DOHH2 (cell line): Measurements from ENCODE around the gene CDH4.

Experiments used
- H3F3A ChIP-seq: fragments of 200-600 bp; sonication (generic), shearing (Covaris generic); 2 replicates; pipeline ENCODE4 v1.6.0; 2016; ENCODE audit warnings: antibody characterized with exemption, mild to moderate bottlenecking; ENCODE audit not compliant: control insufficient read depth, insufficient read depth
- H3K27ac ChIP-seq: fragments of 200-600 bp; sonication (generic); 2 replicates; pipeline ENCODE4 v1.5.1; 2014; ENCODE audit warnings: low read depth, mild to moderate bottlenecking, low read length, moderate library complexity
- H3K27me3 ChIP-seq: fragments of 200-600 bp; sonication (generic); 2 replicates; pipeline ENCODE4 v1.6.1; 2014; ENCODE audit warnings: mild to moderate bottlenecking, low read length, mixed read lengths; ENCODE audit not compliant: control insufficient read depth
- H3K36me3 ChIP-seq: fragments of 200-600 bp; sonication (generic); 2 replicates; pipeline ENCODE4 v1.6.1; 2014; ENCODE audit warnings: mild to moderate bottlenecking, low read length, moderate library complexity, mixed read lengths; ENCODE audit not compliant: control insufficient read depth
- H3K4me1 ChIP-seq: fragments of 200-600 bp; sonication (generic); 2 replicates; pipeline ENCODE4 v1.6.1; 2014; ENCODE audit warnings: mild to moderate bottlenecking, low read length, mixed read lengths; ENCODE audit not compliant: control insufficient read depth
- H3K4me2 ChIP-seq: fragments of 200-600 bp; sonication (generic); 2 replicates; pipeline ENCODE4 v1.6.0; 2014; ENCODE audit warnings: mild to moderate bottlenecking, low read length, moderate library complexity
- H3K4me3 ChIP-seq: fragments of 200-600 bp; sonication (generic); 2 replicates; pipeline ENCODE4 v1.5.1; 2014; ENCODE audit warnings: mild to moderate bottlenecking, low read length, mixed read lengths
- H3K79me2 ChIP-seq: fragments of 200-600 bp; sonication (generic); 2 replicates; pipeline ENCODE4 v1.6.1; 2014; ENCODE audit warnings: mild to moderate bottlenecking, low read length, mixed read lengths; ENCODE audit not compliant: control insufficient read depth
- H3K9me2 ChIP-seq: fragments of 200-600 bp; sonication (generic); replicated peaks from 2 replicates; pipeline ENCODE4 v1.6.1; 2014; ENCODE audit warnings: mild to moderate bottlenecking, low read length, mixed read lengths; ENCODE audit not compliant: control insufficient read depth
- H3K9me3 ChIP-seq: fragments of 200-600 bp; sonication (generic); 2 replicates; pipeline ENCODE4 v1.6.1; 2014; ENCODE audit warnings: antibody characterized with exemption, low read length, mixed read lengths; ENCODE audit not compliant: control insufficient read depth, insufficient read depth
- H4K20me1 ChIP-seq: fragments of 200-600 bp; sonication (generic); 2 replicates; pipeline ENCODE4 v1.6.0; 2014; ENCODE audit warnings: low read depth, mild to moderate bottlenecking, antibody characterized with exemption, low read length, moderate library complexity; ENCODE audit not compliant: control insufficient read depth, insufficient read depth
- CTCF ChIP-seq: fragments of 200-600 bp; sonication (generic); IDR thresholded peaks from one replicate; pipeline ENCODE4 v1.5.1; 2014; ENCODE audit warnings: antibody characterized with exemption, mild to moderate bottlenecking, low read depth, low read length; ENCODE audit not compliant: poor library complexity, severe bottlenecking
- EZH2phosphoT487 ChIP-seq: fragments of 200-600 bp; sonication (generic); IDR thresholded peaks from 2 replicates; pipeline ENCODE4 v1.6.1; 2017; ENCODE audit warnings: borderline replicate concordance, mild to moderate bottlenecking, antibody characterized with exemption, low read length, moderate library complexity, mixed read lengths

The CDH4 gene

GRCh38 chr20:61582196-61582923 lies 330.3 kb downstream of the CDH4 start:
- H3K4me2 ChIP-seq: no peak overlapping the region
- H3K79me2 ChIP-seq: no peaks in the 10 kb centered on the region
- no peak for TF ChIP-seq EZH2phosphoT487
- TF ChIP-seq CTCF: no peak
- no peaks in the 10 kb centered on the region for H3F3A ChIP-seq
- no peaks in the 10 kb centered on the region for H3K9me2 ChIP-seq
- no peaks in the 10 kb centered on the region for H3K9me3 ChIP-seq
- no peaks in the 10 kb centered on the region for H3K36me3 ChIP-seq
- H3K4me3 ChIP-seq: no peak overlapping the region
- no peaks in the 10 kb centered on the region for H3K4me1 ChIP-seq
- no peak overlapping the region for H3K27ac ChIP-seq
- no peaks in the 10 kb centered on the region for H3K27me3 ChIP-seq
- H4K20me1 ChIP-seq: no peaks in the 10 kb centered on the region

- no peaks in the 10 kb centered on the region for H3K9me2 ChIP-seq
- H4K20me1 ChIP-seq: no peaks in the 10 kb centered on the region
- no peaks in the 10 kb centered on the region for H3K27me3 ChIP-seq
- H3K9me3 ChIP-seq: no peaks in the 10 kb centered on the region
- no peaks in the 10 kb centered on the region for H3K79me2 ChIP-seq
- H3F3A ChIP-seq: no peaks in the 10 kb centered on the region
- H3K4me2 ChIP-seq: no peak overlapping the region
- TF ChIP-seq EZH2phosphoT487: no peak
- TF ChIP-seq CTCF: no peak
- no peak overlapping the region for H3K27ac ChIP-seq
- no peaks in the 10 kb centered on the region for H3K36me3 ChIP-seq
- no peaks in the 10 kb centered on the region for H3K4me1 ChIP-seq
- H3K4me3 ChIP-seq: no peak overlapping the region
Measured at GRCh38 chr20:61583356-61583755, 331.3 kb downstream of the CDH4 start.

- no peaks in the 10 kb centered on the region for H4K20me1 ChIP-seq
- H3K4me2 ChIP-seq: no peak overlapping the region
- H3K36me3 ChIP-seq: no peaks in the 10 kb centered on the region
- no peak overlapping the region for H3K27ac ChIP-seq
- no peaks in the 10 kb centered on the region for H3K27me3 ChIP-seq
- H3K9me3 ChIP-seq: no peaks in the 10 kb centered on the region
- no peak for TF ChIP-seq CTCF
- TF ChIP-seq EZH2phosphoT487: no peak
- H3K79me2 ChIP-seq: no peaks in the 10 kb centered on the region
- H3K4me3 ChIP-seq: no peak overlapping the region
- H3K9me2 ChIP-seq: no peaks in the 10 kb centered on the region
- H3F3A ChIP-seq: no peaks in the 10 kb centered on the region
- H3K4me1 ChIP-seq: no peaks in the 10 kb centered on the region
Measured at GRCh38 chr20:61584851-61585250, 332.8 kb downstream of the CDH4 start.
